HepG2 (cell line): ENCODE results near the gene CBX2. TPM values are rescaled to one million over a fixed set of nuclear protein-coding genes. Genes with fewer than 3 reads are reported as not detected.
A peak's percentile ranks its signal among the peaks of the same experiment; 100 is the strongest.

Experiments
- CBFB ChIP-seq: sonication (generic); formaldehyde crosslinking; IDR thresholded peaks from 2 replicates; pipeline ENCODE4 v1.4.0; 2020; ENCODE audit warnings: missing genetic modification reagents
- CHCHD3 ChIP-seq: sonication (generic); formaldehyde crosslinking; IDR thresholded peaks from 2 replicates; pipeline ENCODE4 v1.8.0; 2022; ENCODE audit warnings: mild to moderate bottlenecking, missing genetic modification reagents, moderate library complexity
- DNMT1 ChIP-seq: sonication (generic); formaldehyde crosslinking; IDR thresholded peaks from 2 replicates; pipeline ENCODE4 v1.5.1; 2020; ENCODE audit warnings: mild to moderate bottlenecking, missing genetic modification reagents
- EED ChIP-seq: sonication (generic); formaldehyde crosslinking; IDR thresholded peaks from 2 replicates; pipeline ENCODE4 v1.5.0; 2020; ENCODE audit warnings: mild to moderate bottlenecking, missing genetic modification reagents
- FIP1L1 ChIP-seq: fragments of 200-400 bp; formaldehyde crosslinking; IDR thresholded peaks from 2 replicates; pipeline ENCODE4 v1.6.1; 2018; ENCODE audit warnings: low read depth, mild to moderate bottlenecking, low read length, moderate library complexity, borderline replicate concordance; ENCODE audit not compliant: insufficient read depth
- HNF4A ChIP-seq: sonication (generic); formaldehyde crosslinking; IDR thresholded peaks from 2 replicates; pipeline ENCODE4 v1.4.0; 2020; ENCODE audit warnings: missing genetic modification reagents
- MAZ ChIP-seq, 2 experiments: sonication (generic) in 1 of 2; formaldehyde crosslinking in 1 of 2; IDR thresholded peaks; 2 replicates each; pipeline versions ENCODE4 v1.5.0 to v1.6.1; 2012 to 2020; ENCODE audit warnings: low read depth in 2 of 2, mild to moderate bottlenecking in 2 of 2, borderline replicate concordance in 1 of 2, improper control_type of control experiment in 1 of 2, low read length in 1 of 2, missing genetic modification reagents in 1 of 2, moderate library complexity in 1 of 2
- NR3C1 ChIP-seq: sonication (generic); formaldehyde crosslinking; IDR thresholded peaks from 2 replicates; pipeline ENCODE4 v1.4.0; 2020; ENCODE audit warnings: missing genetic modification reagents
- PAF1 ChIP-seq: IDR thresholded peaks from 2 replicates; pipeline ENCODE4 v1.6.1; 2016; ENCODE audit warnings: missing genetic modification reagents, missing compliant biosample characterization
- RFXAP ChIP-seq: sonication (generic); formaldehyde crosslinking; IDR thresholded peaks from 2 replicates; pipeline ENCODE4 v1.4.0; 2020; ENCODE audit warnings: missing genetic modification reagents, borderline replicate concordance
- WIZ ChIP-seq: sonication (generic); formaldehyde crosslinking; IDR thresholded peaks from 2 replicates; pipeline ENCODE4 v1.5.1; 2020; ENCODE audit warnings: mild to moderate bottlenecking, missing genetic modification reagents
- ZNF460 ChIP-seq: sonication (generic); formaldehyde crosslinking; IDR thresholded peaks from 2 replicates; pipeline ENCODE4 v1.5.1; 2020; ENCODE audit warnings: missing genetic modification reagents, mild to moderate bottlenecking, borderline replicate concordance
- ZNF577 ChIP-seq: sonication (generic); formaldehyde crosslinking; IDR thresholded peaks from 2 replicates; pipeline ENCODE4 v1.4.0; 2020; ENCODE audit warnings: mild to moderate bottlenecking, low read depth, missing genetic modification reagents, borderline replicate concordance
- ZNF781 ChIP-seq: sonication (generic); formaldehyde crosslinking; IDR thresholded peaks from 2 replicates; pipeline ENCODE4 v1.5.1; 2020; ENCODE audit warnings: borderline replicate concordance, mild to moderate bottlenecking, missing genetic modification reagents; ENCODE audit errors: not compliant biosample characterization
- polyA plus RNA-seq, 8 experiments: library from polyadenylated mRNA; depleted of rRNA in 3 of 8; stranded (reverse) in 7 of 8; unstranded in 1 of 8; fragments of >200 nt; fragmentation: Illumina TruSeq in 4 of 8; extraction: Trizol in 4 of 8; gene quantifications; 2 replicates each; pipeline versions ENCODE4 v1.2.1 to v1.2.3, GENCODE V29; 2011 to 2016; ENCODE audit warnings: low read depth in 4 of 8, missing spikeins in 1 of 8, mixed read lengths in 1 of 8; ENCODE audit not compliant: insufficient read depth in 1 of 8
- total RNA-seq, 5 experiments: library from RNA; depleted of rRNA; stranded (reverse); fragments of >200 nt; fragmentation: Illumina TruSeq; extraction: Trizol; gene quantifications; 2 replicates each; pipeline ENCODE4 v1.2.3, GENCODE V29; 2016; ENCODE audit warnings: low read depth in 1 of 5
- TF ChIP-seq, protein P1 (sequence below): conservative IDR thresholded peaks from 2 replicates; pipeline ENCODE4 v1.6.1; 2018; ENCODE audit warnings: missing genetic modification reagents
- TF ChIP-seq, protein P2 (sequence below): sonication (generic); formaldehyde crosslinking; IDR thresholded peaks from 2 replicates; pipeline ENCODE4 v1.4.0; 2020; ENCODE audit warnings: mild to moderate bottlenecking, missing genetic modification reagents
- TF ChIP-seq, protein P3 (sequence below): sonication (generic); formaldehyde crosslinking; IDR thresholded peaks from 2 replicates; pipeline ENCODE4 v1.8.1; 2023; ENCODE audit warnings: mild to moderate bottlenecking, missing genetic modification reagents, borderline replicate concordance
- TF ChIP-seq, protein P4 (sequence below): sonication (generic); formaldehyde crosslinking; IDR thresholded peaks from 2 replicates; pipeline ENCODE4 v1.4.0; 2020; ENCODE audit warnings: missing genetic modification reagents, borderline replicate concordance
- TF ChIP-seq, protein P5 (sequence below): sonication (generic); formaldehyde crosslinking; IDR thresholded peaks from 2 replicates; pipeline ENCODE4 v1.8.0; 2022; ENCODE audit warnings: mild to moderate bottlenecking, missing genetic modification reagents; ENCODE audit not compliant: insufficient replicate concordance

CBX2 gene
- total and polyA plus RNA-seq, 2 of the 13 experiments (the other 11 are each of a cell fraction or from before 2014, with no cell fraction given): 14.5 to 31.1 TPM

DNA sequence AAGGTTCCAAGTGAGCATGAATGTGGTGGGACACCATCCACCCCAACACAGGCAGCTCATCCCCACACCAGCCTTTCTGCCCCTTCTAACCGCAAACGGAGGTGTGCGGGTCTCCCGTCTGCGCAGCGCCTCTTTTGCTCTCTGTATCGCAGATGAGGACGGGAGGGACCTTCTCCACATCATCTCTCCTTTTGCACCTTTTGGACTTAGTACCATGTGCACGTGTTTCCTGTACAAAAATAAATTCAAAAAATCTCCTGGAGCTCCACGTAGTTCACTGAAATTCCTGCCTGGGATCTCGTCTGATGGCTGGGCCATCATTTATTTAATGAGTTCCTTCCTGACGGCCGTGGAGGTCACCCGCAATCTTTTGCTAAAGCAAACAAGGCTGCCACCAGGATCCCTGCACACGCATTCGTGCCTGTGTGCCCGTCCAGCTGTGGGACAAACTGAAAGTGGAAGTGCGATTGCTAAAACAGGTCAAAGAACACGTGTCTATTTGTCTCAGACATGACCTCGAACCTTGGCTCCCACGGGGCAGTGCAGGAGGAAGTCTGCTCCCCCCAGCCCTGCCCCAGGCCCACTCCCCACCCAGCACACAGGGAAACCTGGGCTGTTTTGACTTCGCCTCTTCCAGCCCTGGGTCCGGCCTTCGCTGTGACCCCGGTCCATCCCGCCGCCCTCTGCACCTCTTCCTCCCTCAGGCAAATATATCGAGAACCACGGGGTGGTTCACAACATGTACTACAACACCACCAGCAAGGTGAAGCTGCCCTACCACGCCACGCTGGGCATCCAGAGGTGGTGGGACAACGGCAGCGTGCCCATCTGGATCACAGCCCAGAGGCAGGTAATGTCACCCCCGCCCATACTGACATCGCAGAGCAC is 44.9 kb upstream of the CBX2 start (continued):
- TF ChIP-seq, protein P1, sequence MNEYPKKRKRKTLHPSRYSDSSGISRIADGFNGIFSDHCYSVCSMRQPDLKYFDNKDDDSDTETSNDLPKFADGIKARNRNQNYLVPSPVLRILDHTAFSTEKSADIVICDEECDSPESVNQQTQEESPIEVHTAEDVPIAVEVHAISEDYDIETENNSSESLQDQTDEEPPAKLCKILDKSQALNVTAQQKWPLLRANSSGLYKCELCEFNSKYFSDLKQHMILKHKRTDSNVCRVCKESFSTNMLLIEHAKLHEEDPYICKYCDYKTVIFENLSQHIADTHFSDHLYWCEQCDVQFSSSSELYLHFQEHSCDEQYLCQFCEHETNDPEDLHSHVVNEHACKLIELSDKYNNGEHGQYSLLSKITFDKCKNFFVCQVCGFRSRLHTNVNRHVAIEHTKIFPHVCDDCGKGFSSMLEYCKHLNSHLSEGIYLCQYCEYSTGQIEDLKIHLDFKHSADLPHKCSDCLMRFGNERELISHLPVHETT (CRISPR knock-in tag): no peak; the same call in 1 of the 2 replicates
- TF ChIP-seq, protein P2, sequence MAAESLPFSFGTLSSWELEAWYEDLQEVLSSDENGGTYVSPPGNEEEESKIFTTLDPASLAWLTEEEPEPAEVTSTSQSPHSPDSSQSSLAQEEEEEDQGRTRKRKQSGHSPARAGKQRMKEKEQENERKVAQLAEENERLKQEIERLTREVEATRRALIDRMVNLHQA (CRISPR knock-in tag): no peak
- TF ChIP-seq DNMT1 (CRISPR knock-in tag) (no peak), CBFB (no peak), ZNF460 (CRISPR knock-in tag) (peak; percentile 27; the same call in 1 of the 2 replicates), WIZ (no peak), CHCHD3 (CRISPR knock-in tag) (0 out of 2 replicates have a peak, but pooled peaks have one; percentile 47), PAF1 (CRISPR knock-in tag) (no peak), MAZ (IDR thresholded peaks at IDR 0.05; ENCODE audit: borderline replicate concordance, low read depth, low read length) (no peak), MAZ (CRISPR knock-in tag; IDR thresholded peaks at IDR 0.05; ENCODE audit: low read depth) (0 out of 2 replicates have a peak, but pooled peaks have one; percentile 61), FIP1L1 (no peak), NR3C1 (CRISPR knock-in tag) (no peak), ZNF577 (CRISPR knock-in tag) (no peak), EED (peak; percentile 57; the same call in 1 of the 2 replicates), ZNF781 (CRISPR knock-in tag) (peak; percentile 17), RFXAP (CRISPR knock-in tag) (no peak), HNF4A (CRISPR knock-in tag) (peak; percentile 82)
- TF ChIP-seq, protein P3, sequence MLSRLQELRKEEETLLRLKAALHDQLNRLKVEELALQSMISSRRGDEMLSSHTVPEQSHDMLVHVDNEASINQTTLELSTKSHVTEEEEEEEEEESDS (CRISPR knock-in tag): no peak
- TF ChIP-seq, protein P4, sequence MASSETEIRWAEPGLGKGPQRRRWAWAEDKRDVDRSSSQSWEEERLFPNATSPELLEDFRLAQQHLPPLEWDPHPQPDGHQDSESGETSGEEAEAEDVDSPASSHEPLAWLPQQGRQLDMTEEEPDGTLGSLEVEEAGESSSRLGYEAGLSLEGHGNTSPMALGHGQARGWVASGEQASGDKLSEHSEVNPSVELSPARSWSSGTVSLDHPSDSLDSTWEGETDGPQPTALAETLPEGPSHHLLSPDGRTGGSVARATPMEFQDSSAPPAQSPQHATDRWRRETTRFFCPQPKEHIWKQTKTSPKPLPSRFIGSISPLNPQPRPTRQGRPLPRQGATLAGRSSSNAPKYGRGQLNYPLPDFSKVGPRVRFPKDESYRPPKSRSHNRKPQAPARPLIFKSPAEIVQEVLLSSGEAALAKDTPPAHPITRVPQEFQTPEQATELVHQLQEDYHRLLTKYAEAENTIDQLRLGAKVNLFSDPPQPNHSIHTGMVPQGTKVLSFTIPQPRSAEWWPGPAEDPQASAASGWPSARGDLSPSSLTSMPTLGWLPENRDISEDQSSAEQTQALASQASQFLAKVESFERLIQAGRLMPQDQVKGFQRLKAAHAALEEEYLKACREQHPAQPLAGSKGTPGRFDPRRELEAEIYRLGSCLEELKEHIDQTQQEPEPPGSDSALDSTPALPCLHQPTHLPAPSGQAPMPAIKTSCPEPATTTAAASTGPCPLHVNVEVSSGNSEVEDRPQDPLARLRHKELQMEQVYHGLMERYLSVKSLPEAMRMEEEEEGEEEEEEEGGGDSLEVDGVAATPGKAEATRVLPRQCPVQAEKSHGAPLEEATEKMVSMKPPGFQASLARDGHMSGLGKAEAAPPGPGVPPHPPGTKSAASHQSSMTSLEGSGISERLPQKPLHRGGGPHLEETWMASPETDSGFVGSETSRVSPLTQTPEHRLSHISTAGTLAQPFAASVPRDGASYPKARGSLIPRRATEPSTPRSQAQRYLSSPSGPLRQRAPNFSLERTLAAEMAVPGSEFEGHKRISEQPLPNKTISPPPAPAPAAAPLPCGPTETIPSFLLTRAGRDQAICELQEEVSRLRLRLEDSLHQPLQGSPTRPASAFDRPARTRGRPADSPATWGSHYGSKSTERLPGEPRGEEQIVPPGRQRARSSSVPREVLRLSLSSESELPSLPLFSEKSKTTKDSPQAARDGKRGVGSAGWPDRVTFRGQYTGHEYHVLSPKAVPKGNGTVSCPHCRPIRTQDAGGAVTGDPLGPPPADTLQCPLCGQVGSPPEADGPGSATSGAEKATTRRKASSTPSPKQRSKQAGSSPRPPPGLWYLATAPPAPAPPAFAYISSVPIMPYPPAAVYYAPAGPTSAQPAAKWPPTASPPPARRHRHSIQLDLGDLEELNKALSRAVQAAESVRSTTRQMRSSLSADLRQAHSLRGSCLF: no peak
- TF ChIP-seq, protein P5, sequence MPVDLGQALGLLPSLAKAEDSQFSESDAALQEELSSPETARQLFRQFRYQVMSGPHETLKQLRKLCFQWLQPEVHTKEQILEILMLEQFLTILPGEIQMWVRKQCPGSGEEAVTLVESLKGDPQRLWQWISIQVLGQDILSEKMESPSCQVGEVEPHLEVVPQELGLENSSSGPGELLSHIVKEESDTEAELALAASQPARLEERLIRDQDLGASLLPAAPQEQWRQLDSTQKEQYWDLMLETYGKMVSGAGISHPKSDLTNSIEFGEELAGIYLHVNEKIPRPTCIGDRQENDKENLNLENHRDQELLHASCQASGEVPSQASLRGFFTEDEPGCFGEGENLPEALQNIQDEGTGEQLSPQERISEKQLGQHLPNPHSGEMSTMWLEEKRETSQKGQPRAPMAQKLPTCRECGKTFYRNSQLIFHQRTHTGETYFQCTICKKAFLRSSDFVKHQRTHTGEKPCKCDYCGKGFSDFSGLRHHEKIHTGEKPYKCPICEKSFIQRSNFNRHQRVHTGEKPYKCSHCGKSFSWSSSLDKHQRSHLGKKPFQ: no peak
